CD4-positive, alpha-beta memory T cell (primary cell): ENCODE measurements around the gene ABRAXAS1. TPM values are rescaled to one million over a fixed set of nuclear protein-coding genes. Genes with fewer than 3 reads are reported as not detected.

Source experiments
- CTCF ChIA-PET: fragments of 350-600 bp; sonication (Branson Sonifier 250); formaldehyde crosslinking; loops from one replicate; lab custom pipeline; 2021; ENCODE audit warnings: inconsistent platforms; ENCODE audit not compliant: partially characterized antibody; lab: Charles Lee
- POLR2A ChIA-PET: fragments of 350-600 bp; sonication (Branson Sonifier 250); formaldehyde crosslinking; loops from one replicate; lab custom pipeline; 2021; ENCODE audit not compliant: partially characterized antibody; lab: Charles Lee
- DNase-seq, 5 donors: peaks; one replicate each; pipeline versions ENCODE4 v3.0.0 to v3.0.0-alpha.2; 2020 to 2022; ENCODE audit warnings: mixed read lengths in 1 of 5
- H3K27ac ChIP-seq: one replicate; pipeline ENCODE4 v1.7.0; 2013; ENCODE audit warnings: low read depth, low read length
- H3K27me3 ChIP-seq: 2 replicates; pipeline ENCODE4 v1.7.0; 2013; ENCODE audit warnings: mild to moderate bottlenecking, low read length, moderate library complexity; ENCODE audit not compliant: insufficient read depth
- H3K36me3 ChIP-seq: 2 replicates; pipeline ENCODE4 v1.7.0; 2013; ENCODE audit warnings: mild to moderate bottlenecking, low read length, moderate library complexity; ENCODE audit not compliant: insufficient read depth
- H3K4me1 ChIP-seq: 2 replicates; pipeline ENCODE4 v1.7.0; 2013; ENCODE audit warnings: mild to moderate bottlenecking, low read length, moderate library complexity; ENCODE audit not compliant: insufficient read depth
- H3K4me3 ChIP-seq, 2 donors: one replicate each; pipeline ENCODE4 v1.7.0; 2013; ENCODE audit warnings: low read length in 2 of 2, mild to moderate bottlenecking in 1 of 2
- H3K9me3 ChIP-seq, 2 donors: one replicate each; pipeline ENCODE4 v1.7.0; 2013; ENCODE audit warnings: low read length in 2 of 2, control low read depth in 1 of 2; ENCODE audit not compliant: control insufficient read depth in 1 of 2
- H3K27ac Mint-ChIP-seq, 7 donors: one replicate each; pipeline ENCODE4 v1.8.0; 2020 to 2021; ENCODE audit warnings: mixed read lengths in 7 of 7, mild to moderate bottlenecking in 6 of 7, inconsistent platforms in 3 of 7, moderate library complexity in 3 of 7
- H3K27me3 Mint-ChIP-seq, 2 donors: one replicate each; pipeline ENCODE4 v1.8.0; 2020 to 2021; ENCODE audit warnings: mixed read lengths in 2 of 2
- H3K36me3 Mint-ChIP-seq, 2 donors: one replicate each; pipeline ENCODE4 v1.8.0; 2020 to 2021; ENCODE audit warnings: mixed read lengths in 2 of 2, inconsistent platforms in 1 of 2, mild to moderate bottlenecking in 1 of 2
- H3K4me1 Mint-ChIP-seq, 4 donors: one replicate each; pipeline ENCODE4 v1.8.0; 2020 to 2021; ENCODE audit warnings: mixed read lengths in 4 of 4, mild to moderate bottlenecking in 1 of 4
- H3K4me3 Mint-ChIP-seq, 8 donors: one replicate each; pipeline ENCODE4 v1.8.0; 2020 to 2021; ENCODE audit warnings: mixed read lengths in 8 of 8, mild to moderate bottlenecking in 7 of 8, moderate library complexity in 6 of 8, inconsistent platforms in 3 of 8
- H3K9me3 Mint-ChIP-seq, 8 donors: one replicate each; pipeline ENCODE4 v1.8.0; 2020 to 2021; ENCODE audit warnings: mixed read lengths in 8 of 8, mild to moderate bottlenecking in 5 of 8, inconsistent platforms in 3 of 8, moderate library complexity in 1 of 8
- intact Hi-C: fragments of 100-400 bp; cut with micrococcal nuclease; formaldehyde crosslinking; loops from one replicate; pipeline ENCODE4 v1.15.1; 2023
- polyA plus RNA-seq, 2 donors: library from polyadenylated mRNA; unstranded; fragments of 300-500 nt; fragmentation: Illumina TruSeq; gene quantifications; one replicate each; pipeline ENCODE4 v1.2.3, GENCODE V29; 2021
- total RNA-seq, 2 experiments: library from RNA; stranded (reverse); gene quantifications; one replicate each; pipeline ENCODE4 v1.2.3, GENCODE V29; 2021

Gene ABRAXAS1
- total and polyA plus RNA-seq, 4 experiments from 2014 or later = 10.6 to 36.7 (median 25.7) TPM

- DNase-seq = no peak
- intact Hi-C loops = no loop called here
- Mint-ChIP-seq H3K4me3 (no peak overlapping the region), H3K27ac (no peak overlapping the region), H3K9me3 (no peaks in the 10 kb centered on the region), H3K27me3 (no peaks in the 10 kb centered on the region), H3K4me1 (peaks cover 0 to 10% (median 4%) of the 10 kb centered on the region in 4 donors), H3K36me3 (peaks cover 38 to 53% of the 10 kb centered on the region in 2 donors)
- CTCF ChIA-PET = no interaction called here
- Histone ChIP-seq H3K27ac (no peak overlapping the region), H3K9me3 (no peaks in the 10 kb centered on the region), H3K27me3 (no peaks in the 10 kb centered on the region), H3K4me3 (no peak overlapping the region), H3K4me1 (no peaks in the 10 kb centered on the region), H3K36me3 (peaks cover 17% of the 10 kb centered on the region)
- POLR2A ChIA-PET = no interaction called here
Measured at GRCh38 chr4:83436680-83437079, 48.2 kb downstream of the ABRAXAS1 start.

- ChIA-PET CTCF (no interaction called here), POLR2A (no interaction called here)
- Mint-ChIP-seq H3K4me1 (peaks cover 0 to 7% (median 5%) of the 10 kb centered on the region in 4 donors), H3K27me3 (no peaks in the 10 kb centered on the region), H3K27ac (no peak overlapping the region), H3K4me3 (no peak overlapping the region), H3K9me3 (no peaks in the 10 kb centered on the region), H3K36me3 (peaks cover 44 to 49% of the 10 kb centered on the region in 2 donors)
- no peaks in the 10 kb centered on the region for H3K9me3 ChIP-seq
- intact Hi-C loops = no loop called here
- no peak overlapping the region for H3K27ac ChIP-seq
- peaks cover 12% of the 10 kb centered on the region for H3K36me3 ChIP-seq
- no peaks in the 10 kb centered on the region for H3K27me3 ChIP-seq
- no peak for DNase-seq
- no peaks in the 10 kb centered on the region for H3K4me1 ChIP-seq
- no peak overlapping the region for H3K4me3 ChIP-seq
Measured at GRCh38 chr4:83431200-83431599, 53.7 kb downstream of the ABRAXAS1 start.

GRCh38 chr4:83418211-83418610 lies 66.7 kb downstream of the ABRAXAS1 start:
- peaks cover 44 to 51% of the 10 kb centered on the region in 2 donors for H3K36me3 Mint-ChIP-seq
- intact Hi-C loops = no loop called here
- ChIA-PET CTCF (no interaction called here), POLR2A (no interaction called here)
- H3K4me1 ChIP-seq = no peaks in the 10 kb centered on the region
- H3K9me3 Mint-ChIP-seq = no peaks in the 10 kb centered on the region
- no peak overlapping the region for H3K4me3 Mint-ChIP-seq
- DNase-seq = no peak
- no peaks in the 10 kb centered on the region for H3K9me3 ChIP-seq
- H3K27ac Mint-ChIP-seq = peak overlapping the region in 1 of 7 donors; percentile 49
- H3K4me3 ChIP-seq = no peak overlapping the region
- no peaks in the 10 kb centered on the region for H3K4me1 Mint-ChIP-seq
- no peaks in the 10 kb centered on the region for H3K27me3 Mint-ChIP-seq
- H3K27me3 ChIP-seq = no peaks in the 10 kb centered on the region
- peaks cover 36% of the 10 kb centered on the region for H3K36me3 ChIP-seq
- no peak overlapping the region for H3K27ac ChIP-seq

GRCh38 chr4:83417566-83417965 lies 67.3 kb downstream of the ABRAXAS1 start:
- ChIA-PET POLR2A (no interaction called here), CTCF (interaction anchor here (1.6 kb wide), 1 partner anchor 133 kb away, joined by 4 read pairs; the partner anchor contains the start of gene COQ2)
- Mint-ChIP-seq H3K27me3 (no peaks in the 10 kb centered on the region), H3K4me3 (no peak overlapping the region), H3K4me1 (no peaks in the 10 kb centered on the region), H3K27ac (peak overlapping the region in 3 of 7 donors; percentile 1 to 49 (median 46)), H3K36me3 (peaks cover 46 to 54% of the 10 kb centered on the region in 2 donors), H3K9me3 (no peaks in the 10 kb centered on the region)
- Histone ChIP-seq H3K27ac (no peak overlapping the region), H3K4me1 (no peaks in the 10 kb centered on the region), H3K36me3 (peaks cover 35% of the 10 kb centered on the region), H3K4me3 (no peak overlapping the region), H3K9me3 (no peaks in the 10 kb centered on the region), H3K27me3 (no peaks in the 10 kb centered on the region)
- DNase-seq = no peak
- intact Hi-C loops = no loop called here

- H3K4me1 ChIP-seq = no peaks in the 10 kb centered on the region
- no peak overlapping the region for H3K4me3 ChIP-seq
- intact Hi-C loops = no loop called here
- no peaks in the 10 kb centered on the region for H3K4me1 Mint-ChIP-seq
- H3K9me3 ChIP-seq = no peaks in the 10 kb centered on the region
- no peak overlapping the region for H3K27ac Mint-ChIP-seq
- H3K4me3 Mint-ChIP-seq = no peak overlapping the region
- H3K36me3 Mint-ChIP-seq = peaks cover 58 to 70% of the 10 kb centered on the region in 2 donors
- no peaks in the 10 kb centered on the region for H3K27me3 Mint-ChIP-seq
- DNase-seq = no peak
- POLR2A ChIA-PET = no interaction called here
- CTCF ChIA-PET = no interaction called here
- no peaks in the 10 kb centered on the region for H3K27me3 ChIP-seq
- no peaks in the 10 kb centered on the region for H3K9me3 Mint-ChIP-seq
- H3K27ac ChIP-seq = no peak overlapping the region
- H3K36me3 ChIP-seq = peaks cover 34% of the 10 kb centered on the region
Measured at GRCh38 chr4:83413676-83414075, 71.2 kb downstream of the ABRAXAS1 start.

Other genes starting within 250 kb of the ABRAXAS1 start
- gene COQ2, start 200.3 kb downstream of the ABRAXAS1 start, total RNA-seq = 1 to 10 TPM; 6.5 to 7.2 TPM
- gene COQ2, start 200.3 kb downstream of the ABRAXAS1 start, polyA plus RNA-seq = 1 to 10 TPM; 5.5 to 7.6 TPM
- 1 to 10 TPM; 8.9 TPM for gene HPSE, start 150.3 kb downstream of the ABRAXAS1 start, total RNA-seq
- gene HPSE, start 150.3 kb downstream of the ABRAXAS1 start, polyA plus RNA-seq = 1 to 10 TPM; 5.6 to 6.5 TPM
- 10 to 100 TPM; 48.1 to 49.0 TPM for gene HELQ, start 29.3 kb downstream of the ABRAXAS1 start, total RNA-seq
- gene HELQ, start 29.3 kb downstream of the ABRAXAS1 start, polyA plus RNA-seq = 10 to 100 TPM; 17.5 to 24.0 TPM
- gene MRPS18C, start 29.0 kb downstream of the ABRAXAS1 start, total RNA-seq = 10 to 100 TPM; 45.7 to 51.4 TPM
- 10 to 100 TPM; 60.9 to 76.3 TPM for gene MRPS18C, start 29.0 kb downstream of the ABRAXAS1 start, polyA plus RNA-seq
- 1 to 10 TPM; 7.8 to 8.8 TPM for gene GPAT3, start 51.0 kb upstream of the ABRAXAS1 start, total RNA-seq
- gene GPAT3, start 51.0 kb upstream of the ABRAXAS1 start, polyA plus RNA-seq = 10 to 100 TPM; 11.7 to 13.4 TPM